Thoracic aorta (tissue), 2 donors: ENCODE results near the gene HNRNPC. TPM values are rescaled to one million over a fixed set of nuclear protein-coding genes. Genes with fewer than 3 reads are reported as not detected.

ENCODE experiments used
- ATAC-seq: fragments of 150-250 bp; one replicate; pipeline ENCODE4 v1.8.0; 2017; ENCODE audit warnings: low read depth; ENCODE audit not compliant: insufficient number of reproducible peaks, low FRiP score
- DNase-seq: peaks from one replicate; pipeline ENCODE4 v3.0.0-alpha.2; 2020; ENCODE audit warnings: low spot score
- H3K27ac ChIP-seq, 2 donors: fragments of 200-600 bp; sonication (generic); 1 replicate in 1 of 2; 2 replicates in 1 of 2; pipeline ENCODE4 v1.5.1; 2016; ENCODE audit warnings: mild to moderate bottlenecking in 2 of 2, moderate library complexity in 2 of 2
- H3K27me3 ChIP-seq: fragments of 200-600 bp; sonication (generic); replicated peaks from 2 replicates; pipeline ENCODE4 v1.6.0; 2016; ENCODE audit warnings: mild to moderate bottlenecking; ENCODE audit not compliant: insufficient read depth
- H3K36me3 ChIP-seq: fragments of 200-600 bp; sonication (generic); one replicate; pipeline ENCODE4 v1.5.1; 2016
- H3K4me1 ChIP-seq, 2 donors: fragments of 200-600 bp; sonication (generic); 1 replicate in 1 of 2; 2 replicates in 1 of 2; pipeline versions ENCODE4 v1.5.1 to v1.6.0; 2016; ENCODE audit warnings: low read depth in 2 of 2, mild to moderate bottlenecking in 1 of 2; ENCODE audit not compliant: control insufficient read depth in 1 of 2
- H3K4me3 ChIP-seq: fragments of 200-600 bp; sonication (generic); 2 replicates; pipeline ENCODE4 v1.5.1; 2016; ENCODE audit warnings: mild to moderate bottlenecking
- H3K9me3 ChIP-seq: fragments of 200-600 bp; sonication (generic); 2 replicates; pipeline ENCODE4 v1.5.1; 2016
- total RNA-seq, 2 donors: library from RNA; depleted of rRNA; stranded (reverse); fragments of >200 nt; gene quantifications; one replicate each; pipeline versions ENCODE4 v1.1.0 to v1.2.3, GENCODE V29; 2016
- TF ChIP-seq, protein P1 (sequence below): fragments of 200-600 bp; sonication (generic); IDR thresholded peaks from one replicate; pipeline ENCODE4 v1.5.1; 2019; ENCODE audit warnings: antibody characterized with exemption

The HNRNPC gene
- total RNA-seq, 2 donors from 2014 or later: 208 to 422 TPM

DNA sequence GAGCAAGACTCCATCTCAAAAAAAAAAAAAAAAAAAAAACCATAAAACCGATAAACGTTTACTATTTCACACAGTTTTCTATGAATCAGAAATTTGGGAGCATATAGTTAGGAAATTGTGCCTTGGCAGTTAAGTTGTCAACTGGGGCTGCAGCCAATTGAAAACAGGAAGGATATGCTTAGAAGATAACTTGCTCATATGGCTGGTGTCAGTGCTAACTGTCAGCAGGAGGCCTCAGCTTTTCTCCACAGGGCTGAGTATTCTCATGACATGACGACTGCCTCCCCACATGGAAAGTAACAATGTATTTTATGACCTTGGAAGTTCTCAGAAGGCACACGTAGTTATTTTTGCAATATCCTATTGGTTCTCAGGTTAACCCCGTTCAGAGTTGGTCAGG lies 83.8 kb downstream of the HNRNPC start:
- Histone ChIP-seq H3K27ac (no peak overlapping the region), H3K4me3 (no peak overlapping the region), H3K27me3 (no peaks in the 10 kb centered on the region), H3K36me3 (no peaks in the 10 kb centered on the region), H3K4me1 (no peaks in the 10 kb centered on the region), H3K9me3 (peaks cover 4% of the 10 kb centered on the region)
- TF ChIP-seq, protein P1, sequence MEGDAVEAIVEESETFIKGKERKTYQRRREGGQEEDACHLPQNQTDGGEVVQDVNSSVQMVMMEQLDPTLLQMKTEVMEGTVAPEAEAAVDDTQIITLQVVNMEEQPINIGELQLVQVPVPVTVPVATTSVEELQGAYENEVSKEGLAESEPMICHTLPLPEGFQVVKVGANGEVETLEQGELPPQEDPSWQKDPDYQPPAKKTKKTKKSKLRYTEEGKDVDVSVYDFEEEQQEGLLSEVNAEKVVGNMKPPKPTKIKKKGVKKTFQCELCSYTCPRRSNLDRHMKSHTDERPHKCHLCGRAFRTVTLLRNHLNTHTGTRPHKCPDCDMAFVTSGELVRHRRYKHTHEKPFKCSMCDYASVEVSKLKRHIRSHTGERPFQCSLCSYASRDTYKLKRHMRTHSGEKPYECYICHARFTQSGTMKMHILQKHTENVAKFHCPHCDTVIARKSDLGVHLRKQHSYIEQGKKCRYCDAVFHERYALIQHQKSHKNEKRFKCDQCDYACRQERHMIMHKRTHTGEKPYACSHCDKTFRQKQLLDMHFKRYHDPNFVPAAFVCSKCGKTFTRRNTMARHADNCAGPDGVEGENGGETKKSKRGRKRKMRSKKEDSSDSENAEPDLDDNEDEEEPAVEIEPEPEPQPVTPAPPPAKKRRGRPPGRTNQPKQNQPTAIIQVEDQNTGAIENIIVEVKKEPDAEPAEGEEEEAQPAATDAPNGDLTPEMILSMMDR: no peak
- DNase-seq (no peak), ATAC-seq (no peak)

DNA sequence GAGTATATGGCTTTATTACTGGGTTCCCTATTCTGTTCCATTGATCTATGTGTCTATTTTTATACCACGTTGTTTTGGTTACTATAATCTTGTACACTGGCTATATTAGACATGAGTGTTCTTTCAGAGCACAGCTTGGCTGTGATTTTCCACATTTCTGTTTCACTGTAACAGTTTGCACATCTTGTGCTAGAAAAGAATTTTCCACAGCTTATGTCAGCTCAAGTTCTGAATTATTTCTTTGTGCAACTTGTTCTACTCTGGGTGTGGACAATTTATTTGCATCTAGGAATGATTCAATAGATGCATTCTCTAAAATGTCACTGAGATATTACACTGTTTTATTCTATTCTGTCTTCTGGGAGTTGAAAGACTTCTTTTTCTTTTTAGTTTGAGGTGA lies 85.0 kb downstream of the HNRNPC start:
- H3K27me3 ChIP-seq: no peaks in the 10 kb centered on the region
- no peak for DNase-seq
- no peak overlapping the region for H3K27ac ChIP-seq
- H3K36me3 ChIP-seq: no peaks in the 10 kb centered on the region
- H3K4me1 ChIP-seq: no peaks in the 10 kb centered on the region
- ATAC-seq: no peak
- TF ChIP-seq, protein P1: no peak
- H3K4me3 ChIP-seq: no peak overlapping the region
- H3K9me3 ChIP-seq: peaks cover 4% of the 10 kb centered on the region

DNA sequence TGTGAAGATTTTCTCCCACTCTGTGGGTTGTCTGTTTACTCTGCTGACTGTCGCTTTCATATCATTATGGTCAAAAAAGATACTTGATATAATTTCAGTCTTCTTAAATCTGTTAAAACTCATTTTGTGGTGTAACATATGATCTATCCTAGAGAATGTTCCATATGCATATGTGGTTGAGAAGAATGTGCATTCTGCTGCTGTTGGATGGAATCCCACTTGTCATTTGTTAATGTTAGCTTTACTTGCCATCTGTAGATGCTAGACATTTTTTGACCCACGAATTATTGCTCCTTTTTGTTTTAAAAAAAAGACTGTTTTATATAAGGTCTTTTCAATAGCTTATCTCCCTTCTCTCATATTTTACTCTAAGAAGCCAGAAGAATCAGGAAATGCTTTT lies 87.1 kb downstream of the HNRNPC start:
- Histone ChIP-seq H3K4me3 (no peak overlapping the region), H3K27ac (no peak overlapping the region), H3K9me3 (peaks cover 4% of the 10 kb centered on the region), H3K4me1 (no peaks in the 10 kb centered on the region), H3K27me3 (no peaks in the 10 kb centered on the region), H3K36me3 (no peaks in the 10 kb centered on the region)
- TF ChIP-seq, protein P1: no peak
- DNase-seq: no peak
- ATAC-seq: no peak

DNA sequence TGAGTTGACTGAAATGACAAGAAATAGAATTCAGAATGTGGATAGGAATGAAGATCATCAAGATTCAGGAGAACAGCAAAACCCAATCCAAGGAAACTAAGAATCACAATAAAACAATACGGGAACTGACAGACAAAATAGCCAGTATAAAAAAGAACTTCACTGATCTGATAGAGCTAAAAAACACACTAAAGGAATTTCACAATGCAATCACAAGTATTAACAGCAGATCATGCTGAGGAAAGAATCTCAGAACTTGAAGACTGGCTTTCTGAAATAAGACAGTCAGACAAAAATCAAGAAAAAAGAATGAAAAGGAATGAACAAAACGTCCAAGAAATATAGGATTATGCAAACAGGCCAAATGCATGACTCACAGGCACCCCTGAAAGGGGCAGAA lies 98.1 kb downstream of the HNRNPC start:
- H3K4me3 ChIP-seq: no peak overlapping the region

DNA sequence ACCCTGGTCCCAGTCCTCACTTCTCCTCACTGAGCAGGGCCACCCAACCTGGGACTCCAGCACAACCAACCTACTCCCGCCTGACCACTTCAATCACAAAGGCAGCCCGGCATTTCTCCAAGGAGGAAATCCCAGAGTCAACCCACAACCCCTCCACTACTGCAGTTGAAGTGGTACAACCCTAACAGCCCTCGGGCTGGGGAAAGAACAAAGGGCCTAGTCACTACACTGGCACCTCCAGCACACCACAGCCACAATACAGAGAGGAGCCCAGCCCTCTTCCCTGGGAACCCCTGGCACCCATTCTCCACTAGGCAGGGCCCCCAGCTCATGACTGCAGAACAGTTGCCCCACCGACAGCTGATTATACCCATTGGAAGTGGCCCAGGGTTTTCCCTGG lies 99.7 kb downstream of the HNRNPC start:
- Histone ChIP-seq H3K4me1 (no peaks in the 10 kb centered on the region), H3K27me3 (no peaks in the 10 kb centered on the region), H3K4me3 (no peak overlapping the region), H3K27ac (no peak overlapping the region), H3K36me3 (no peaks in the 10 kb centered on the region), H3K9me3 (no peaks in the 10 kb centered on the region)
- DNase-seq: no peak
- no peak for ATAC-seq
- TF ChIP-seq, protein P1: no peak

More for the DNA sequence above, 98.1 kb downstream of the HNRNPC start:
- TF ChIP-seq, protein P1: no peak
- no peaks in the 10 kb centered on the region for H3K4me1 ChIP-seq
- H3K27me3 ChIP-seq: no peaks in the 10 kb centered on the region
- DNase-seq (no peak), ATAC-seq (no peak)
- H3K27ac ChIP-seq: no peak overlapping the region
- H3K9me3 ChIP-seq: no peaks in the 10 kb centered on the region
- no peaks in the 10 kb centered on the region for H3K36me3 ChIP-seq
